ENCODE measurements around the gene PIEZO2. TPM values are rescaled to one million over a fixed set of nuclear protein-coding genes. Genes with fewer than 3 reads are reported as not detected.

The PIEZO2 gene
- total and polyA plus RNA-seq, 2 of the 8 experiments (the other 6 are each of a cell fraction or from before 2014, with no cell fraction given), result 4.7 to 16.5 TPM

- no peak for DNase-seq (ENCODE audit: low read depth in 1 of 2, low spot score in 2 of 2)
- H3K4ac ChIP-seq (replicated peaks; ENCODE audit: insufficient read length, low read depth, low read length), result no peak overlapping the region
- H2BK12ac ChIP-seq (ENCODE audit: low read depth, low read length), result no peak overlapping the region
- no peak overlapping the region for H3K56ac ChIP-seq (replicated peaks; ENCODE audit: insufficient read length, low read depth, low read length)
- no peak overlapping the region for H2BK20ac ChIP-seq (ENCODE audit: low read length)
- H3K27ac ChIP-seq (ENCODE audit: low read depth, low read length), result no peak overlapping the region
- no peak overlapping the region for H3K23ac ChIP-seq (ENCODE audit: insufficient read length)
- H3K14ac ChIP-seq (ENCODE audit: insufficient read length), result no peak overlapping the region
- H3K9ac ChIP-seq (replicated peaks in 1 of 4; ENCODE audit: extremely low read depth in 1 of 4, low read depth in 3 of 4, low read length in 3 of 4), result no peak overlapping the region
- 74% methylated on average over 2 of the region's 2 CpGs; no CpG with 5 or more reads in 1 of the 2 experiments for WGBS, 2 experiments (ENCODE audit: extremely low coverage in 1 of 2, insufficient coverage in 1 of 2, insufficient read length in 1 of 2, insufficient replicate concordance in 2 of 2, low coverage in 1 of 2, low lambda C conversion rate in 2 of 2, missing lambda C conversion rate in 1 of 2)
- no peaks in the 10 kb centered on the region for H3K23me2 ChIP-seq (ENCODE audit: low read depth, low read length)
- CTCF ChIA-PET (ENCODE audit: partially characterized antibody), result interaction anchor here (1.9 kb wide), 1 partner anchor 8 kb away, joined by 6 read pairs; no protein-coding TSS in a partner anchor
- POLR2A ChIA-PET (ENCODE audit: partially characterized antibody), result no interaction called here
- H3K36me3 ChIP-seq (ENCODE audit: control insufficient read depth in 2 of 4, insufficient read depth in 4 of 4, low read length in 3 of 4), result no peaks in the 10 kb centered on the region
- no peak overlapping the region for H4K5ac ChIP-seq (ENCODE audit: insufficient read length, low read depth, low read length)
- H4K8ac ChIP-seq (ENCODE audit: extremely low read depth, insufficient read depth, low read length), result no peak overlapping the region
- no peaks in the 10 kb centered on the region for H3K27me3 ChIP-seq (replicated peaks in 1 of 4; ENCODE audit: control insufficient read depth in 3 of 4, extremely low read depth in 1 of 4, insufficient read depth in 3 of 4, low read length in 3 of 4)
- no peaks in the 10 kb centered on the region for H3K9me3 ChIP-seq (ENCODE audit: insufficient read depth in 2 of 2, low read depth in 1 of 2, low read length in 1 of 2)
- FAIRE-seq, result no peak
- no peaks in the 10 kb centered on the region for H3K79me2 ChIP-seq (ENCODE audit: control insufficient read depth in 1 of 2, insufficient read depth in 2 of 2, low read length in 2 of 2)
- no peaks in the 10 kb centered on the region for H4K20me1 ChIP-seq (replicated peaks in 1 of 2; ENCODE audit: control insufficient read depth in 1 of 2, insufficient read depth in 2 of 2, low read length in 2 of 2)
- H3K4me3 ChIP-seq (ENCODE audit: extremely low read depth in 1 of 4, insufficient read depth in 2 of 4, low read depth in 3 of 4, low read length in 4 of 4), result no peak overlapping the region
- no peak overlapping the region for H3K18ac ChIP-seq (ENCODE audit: extremely low read depth, low read length)
- no peak overlapping the region for H2BK15ac ChIP-seq (ENCODE audit: low read length)
- H3K4me1 ChIP-seq (replicated peaks in 1 of 4; ENCODE audit: control insufficient read depth in 3 of 4, insufficient read depth in 4 of 4, low read length in 3 of 4), result peaks cover 0 to 6% (median 0%) of the 10 kb centered on the region in 4 experiments; a peak in 1 of 7 replicates
- H2BK120ac ChIP-seq (replicated peaks; ENCODE audit: low read depth, low read length), result no peak overlapping the region
- H2BK5ac ChIP-seq (ENCODE audit: low read depth, low read length), result no peak overlapping the region
- H3K79me1 ChIP-seq (ENCODE audit: low read depth, low read length), result no peaks in the 10 kb centered on the region
- no peak overlapping the region for H2AK5ac ChIP-seq (ENCODE audit: low read depth, low read length)
- H3K4me2 ChIP-seq (ENCODE audit: insufficient read depth in 1 of 2, low read depth in 2 of 2, low read length in 2 of 2), result no peak overlapping the region
- no peak overlapping the region for H4K91ac ChIP-seq (replicated peaks; ENCODE audit: insufficient read length, low read length)
- H2AFZ ChIP-seq (ENCODE audit: low read length), result no peak overlapping the region
- no peak for TF ChIP-seq CBX8 (IDR thresholded peaks at IDR 0.05; ENCODE audit: borderline replicate concordance, low read depth, low read length)
- TF ChIP-seq SAP30 (IDR thresholded peaks at IDR 0.05; ENCODE audit: insufficient read depth, insufficient replicate concordance, low read length), result no peak
- TF ChIP-seq CTCF (IDR thresholded peaks at IDR 0.05; ENCODE audit: control extremely low read depth in 1 of 3, insufficient read depth in 1 of 3, low read depth in 1 of 3, low read length in 3 of 3), result no peak
- no peak for TF ChIP-seq JUND (IDR thresholded peaks at IDR 0.05; ENCODE audit: low read length)
- TF ChIP-seq CHD2 (IDR thresholded peaks at IDR 0.05; ENCODE audit: low read length), result no peak
- no peak for TF ChIP-seq CBX5 (IDR thresholded peaks at IDR 0.05; ENCODE audit: low read depth, low read length)
- TF ChIP-seq ZNF274 (IDR thresholded peaks at IDR 0.05; ENCODE audit: borderline replicate concordance, extremely low read depth, low read length), result no peak
- no peak for TF ChIP-seq SP4 (IDR thresholded peaks at IDR 0.05; ENCODE audit: low read length)
- TF ChIP-seq EZH2 (IDR thresholded peaks at IDR 0.05; ENCODE audit: low read depth, low read length, severe bottlenecking), result no peak
- no peak for TF ChIP-seq HDAC6 (IDR thresholded peaks at IDR 0.05; ENCODE audit: low read depth, low read length)
- no peak for TF ChIP-seq EP300 (IDR thresholded peaks at IDR 0.05; ENCODE audit: borderline replicate concordance in 1 of 2, low read depth in 2 of 2, low read length in 2 of 2)
- no peak for TF ChIP-seq TAF7 (optimal IDR thresholded peaks at IDR 0.05; ENCODE audit: borderline replicate concordance, low read depth, low read length)
These were observed 488.1 kb downstream of the PIEZO2 start for GRCh38 chr18:10661317-10661716.
